Kidney (tissue), 14 donors: ENCODE data around the gene HEXIM2. TPM values are rescaled to one million over a fixed set of nuclear protein-coding genes. Genes with fewer than 3 reads are reported as not detected.
"Not testable (repeated sequence)": the region's sequence is repeated elsewhere in the genome, so short reads cannot be mapped to it uniquely, and the experiment has no call there.

Source experiments
- DNase-seq, 5 donors: peaks; one replicate each; pipeline ENCODE4 v3.0.0-alpha.2; 2013 to 2020
- FAIRE-seq: peaks from 2 replicates; lab custom pipeline; 2012; peaks lifted over from hg19 to GRCh38; lab: Jason Lieb, UNC
- H3K27ac ChIP-seq, 2 donors: one replicate each; pipeline ENCODE4 v1.7.0; 2013; ENCODE audit warnings: low read depth in 2 of 2, low read length in 2 of 2, inconsistent platforms in 1 of 2
- H3K27me3 ChIP-seq: one replicate; pipeline ENCODE4 v1.7.1; 2013; ENCODE audit warnings: low read length, inconsistent platforms; ENCODE audit not compliant: control insufficient read depth, insufficient read depth
- H3K36me3 ChIP-seq, 3 donors: one replicate each; pipeline versions ENCODE4 v1.7.0 to v1.7.1; 2013; ENCODE audit warnings: low read length in 3 of 3, control low read depth in 1 of 3, inconsistent platforms in 1 of 3; ENCODE audit not compliant: insufficient read depth in 3 of 3, control insufficient read depth in 2 of 3
- H3K4me1 ChIP-seq, 3 donors: one replicate each; pipeline versions ENCODE4 v1.7.0 to v1.7.1; 2013; ENCODE audit warnings: low read length in 3 of 3, inconsistent platforms in 1 of 3, low read depth in 1 of 3; ENCODE audit not compliant: control insufficient read depth in 2 of 3, insufficient read depth in 2 of 3
- H3K4me3 ChIP-seq, 3 donors: one replicate each; pipeline versions ENCODE4 v1.7.0 to v1.8.1; 2013; ENCODE audit warnings: low read length in 3 of 3, control low read depth in 1 of 3, inconsistent platforms in 1 of 3
- H3K9ac ChIP-seq, 3 donors: one replicate each; pipeline versions ENCODE4 v1.7.0 to v1.7.1; 2013; ENCODE audit warnings: low read length in 3 of 3, control low read depth in 1 of 3, inconsistent platforms in 1 of 3
- H3K9me3 ChIP-seq, 3 donors: one replicate each; pipeline versions ENCODE4 v1.7.0 to v1.7.1; 2013; ENCODE audit warnings: low read length in 3 of 3, control low read depth in 1 of 3, inconsistent platforms in 1 of 3; ENCODE audit not compliant: control insufficient read depth in 2 of 3, insufficient read depth in 1 of 3
- intact Hi-C: fragments of 100-400 bp; cut with DNase I; formaldehyde crosslinking; loops from one replicate; pipeline ENCODE4 v1.11.1; 2022
- polyA plus RNA-seq: library from polyadenylated mRNA; stranded (reverse); fragments of 350-450 nt; fragmentation: Illumina TruSeq; extraction: RNeasy Lipid Tissue Mini Kit (QIAGEN cat#74804); gene quantifications from one replicate; pipeline ENCODE4 v1.2.3, GENCODE V29; 2014; ENCODE audit warnings: low read depth, low replicate concordance; ENCODE audit not compliant: insufficient read depth
- total RNA-seq: library from RNA; stranded (reverse); fragmentation: NEBNext Ultra II Directional; extraction: Animal tissue kit (Norgen Biotek cat#: 25700); gene quantifications from one replicate; pipeline ENCODE4 v1.2.1, GENCODE V29; 2021
- TF ChIP-seq, protein P1 (sequence below): IDR thresholded peaks from 3 replicates; pipeline ENCODE4 v1.5.1; 2012; ENCODE audit warnings: mild to moderate bottlenecking, moderate library complexity, borderline replicate concordance; ENCODE audit not compliant: insufficient read depth; ENCODE audit errors: extremely low read depth
- donor health status: control.
- donor health status: control.
- donor health status: control.
- donor health status: control.
- donor health status: control.
- donor health status: DM: yes; HTN: yes; CAD: no.
- donor health status: Normal renal cell carcinoma (clear cell type).

The HEXIM2 gene
- total and polyA plus RNA-seq, 2 donors from 2014 or later: 6.2 to 29.1 TPM

GRCh38 chr17:45123076-45123770, 38.5 kb upstream of the HEXIM2 start:
- peak in 1 of 5 donors; percentile 24 for DNase-seq
- Histone ChIP-seq H3K27ac (no peak overlapping the region), H3K4me1 (peaks cover 0 to 12% (median 3%) of the 10 kb centered on the region in 3 donors), H3K36me3 (no peaks in the 10 kb centered on the region), H3K9ac (no peak overlapping the region), H3K27me3 (no peaks in the 10 kb centered on the region), H3K4me3 (no peak overlapping the region), H3K9me3 (no peaks in the 10 kb centered on the region)
- no peak for FAIRE-seq
- intact Hi-C loops: no loop called here
- TF ChIP-seq, protein P1, sequence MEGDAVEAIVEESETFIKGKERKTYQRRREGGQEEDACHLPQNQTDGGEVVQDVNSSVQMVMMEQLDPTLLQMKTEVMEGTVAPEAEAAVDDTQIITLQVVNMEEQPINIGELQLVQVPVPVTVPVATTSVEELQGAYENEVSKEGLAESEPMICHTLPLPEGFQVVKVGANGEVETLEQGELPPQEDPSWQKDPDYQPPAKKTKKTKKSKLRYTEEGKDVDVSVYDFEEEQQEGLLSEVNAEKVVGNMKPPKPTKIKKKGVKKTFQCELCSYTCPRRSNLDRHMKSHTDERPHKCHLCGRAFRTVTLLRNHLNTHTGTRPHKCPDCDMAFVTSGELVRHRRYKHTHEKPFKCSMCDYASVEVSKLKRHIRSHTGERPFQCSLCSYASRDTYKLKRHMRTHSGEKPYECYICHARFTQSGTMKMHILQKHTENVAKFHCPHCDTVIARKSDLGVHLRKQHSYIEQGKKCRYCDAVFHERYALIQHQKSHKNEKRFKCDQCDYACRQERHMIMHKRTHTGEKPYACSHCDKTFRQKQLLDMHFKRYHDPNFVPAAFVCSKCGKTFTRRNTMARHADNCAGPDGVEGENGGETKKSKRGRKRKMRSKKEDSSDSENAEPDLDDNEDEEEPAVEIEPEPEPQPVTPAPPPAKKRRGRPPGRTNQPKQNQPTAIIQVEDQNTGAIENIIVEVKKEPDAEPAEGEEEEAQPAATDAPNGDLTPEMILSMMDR: no peak

DNA sequence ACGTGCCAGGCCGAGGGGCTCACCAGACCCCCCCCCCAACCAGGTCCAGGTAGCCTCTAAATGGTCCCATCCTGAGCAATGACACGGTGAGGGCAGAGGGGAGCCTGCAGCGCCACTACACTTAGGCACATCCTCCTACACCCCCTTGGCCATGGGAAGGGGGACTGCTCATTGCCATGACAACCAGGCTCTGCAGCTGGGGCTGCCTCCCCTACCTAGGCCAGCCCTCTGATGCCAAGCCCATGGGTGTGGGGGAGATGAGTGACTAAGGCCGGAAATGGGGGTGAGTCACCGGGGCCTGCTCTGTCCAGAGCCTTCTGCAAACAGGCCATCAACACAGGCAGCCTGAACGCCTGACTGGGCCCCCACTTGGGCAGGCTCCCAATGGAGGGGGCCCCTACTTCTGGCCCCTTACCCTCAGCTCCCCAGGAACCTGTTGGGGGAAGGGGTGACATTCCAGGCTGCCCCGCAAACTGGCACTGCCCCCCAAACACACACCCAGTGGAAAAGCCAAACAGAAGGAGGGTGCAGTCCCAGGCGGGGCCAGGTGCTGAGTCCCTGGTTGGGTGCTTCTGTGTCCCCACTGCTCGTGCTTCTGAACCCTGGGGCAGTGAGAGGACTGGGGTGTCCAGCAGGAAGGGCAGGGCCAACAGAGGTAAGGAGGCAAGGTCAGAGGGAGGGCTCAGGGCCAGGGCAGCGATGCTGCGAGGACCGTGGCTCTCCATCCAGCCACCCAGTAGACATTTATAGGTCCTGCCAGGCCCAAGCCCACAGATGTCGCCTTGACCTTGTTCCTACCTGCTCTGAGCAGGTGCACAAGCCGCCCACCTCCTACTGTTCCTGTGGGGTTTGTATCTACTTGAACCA, 37.5 kb upstream of the HEXIM2 start:
- intact Hi-C loops: no loop called here
- DNase-seq (peak in 2 of 5 donors; percentile 55 to 94), FAIRE-seq (no peak)
- Histone ChIP-seq H3K27ac (no peak overlapping the region), H3K4me1 (peaks cover 0 to 12% (median 6%) of the 10 kb centered on the region in 3 donors), H3K4me3 (no peak overlapping the region), H3K9ac (no peak overlapping the region), H3K36me3 (no peaks in the 10 kb centered on the region), H3K27me3 (no peaks in the 10 kb centered on the region), H3K9me3 (no peaks in the 10 kb centered on the region)
- TF ChIP-seq, protein P1: no peak

DNA sequence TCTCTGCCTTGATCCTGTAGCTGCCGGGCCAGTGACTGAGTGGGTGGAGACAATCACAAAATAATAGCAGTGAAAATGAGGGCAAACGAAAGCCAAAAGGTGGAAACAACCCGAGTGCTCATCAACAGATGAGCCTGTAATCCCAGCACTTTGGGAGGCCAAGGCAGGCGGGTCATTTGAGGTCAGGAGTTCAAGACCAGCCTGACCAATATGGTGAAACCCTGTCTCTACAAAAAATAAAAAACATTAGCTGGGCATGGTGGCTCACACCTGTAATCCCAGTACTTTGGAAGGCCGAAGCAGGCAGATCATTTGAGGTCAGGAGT, 36.9 kb upstream of the HEXIM2 start:
- H3K9ac ChIP-seq, H3K27me3 ChIP-seq, H3K36me3 ChIP-seq, DNase-seq, H3K27ac ChIP-seq, H3K9me3 ChIP-seq, H3K4me3 ChIP-seq, intact Hi-C loops, FAIRE-seq: not testable (repeated sequence)
- peaks cover 0 to 12% (median 6%) of the 10 kb centered on the region in 3 donors for H3K4me1 ChIP-seq

DNA sequence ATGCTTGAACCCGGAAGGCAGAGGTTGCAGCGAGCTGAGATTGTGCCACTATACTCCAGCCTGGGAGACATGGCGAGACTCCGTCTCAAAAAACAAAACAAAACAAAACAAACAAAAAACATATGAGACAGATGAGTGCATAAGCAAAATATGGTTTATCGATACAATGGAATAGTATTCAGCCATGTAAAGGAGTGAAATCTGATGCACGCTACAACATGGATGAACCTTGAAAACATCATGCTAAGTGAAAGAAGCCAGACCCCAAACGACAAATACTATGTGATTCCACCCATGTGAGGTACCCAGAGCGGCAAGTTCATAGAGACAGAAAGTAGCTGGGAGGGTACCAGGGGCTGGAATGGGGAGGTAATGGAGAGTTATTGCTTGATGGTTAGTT, 36.2 kb upstream of the HEXIM2 start:
- FAIRE-seq (no peak), DNase-seq (no peak)
- TF ChIP-seq, protein P1: no peak
- Histone ChIP-seq H3K36me3 (no peaks in the 10 kb centered on the region), H3K9ac (no peak overlapping the region), H3K4me1 (peaks cover 0 to 12% (median 6%) of the 10 kb centered on the region in 3 donors), H3K27ac (no peak overlapping the region), H3K4me3 (no peak overlapping the region), H3K27me3 (no peaks in the 10 kb centered on the region), H3K9me3 (no peaks in the 10 kb centered on the region)
- intact Hi-C loops: no loop called here
